ENCODE results near the gene PLCG2. TPM values are rescaled to one million over a fixed set of nuclear protein-coding genes. Genes with fewer than 3 reads are reported as not detected.
A peak's percentile ranks its signal among the peaks of the same experiment; 100 is the strongest.

The PLCG2 gene
- total RNA-seq, 4 donors from 2014 or later, result 30.5 to 243 (median 56.2) TPM

- Histone ChIP-seq H3K9me3 (no peaks in the 10 kb centered on the region), H3K36me3 (no peaks in the 10 kb centered on the region), H3K27me3 (no peaks in the 10 kb centered on the region), H3K27ac (no peak overlapping the region), H3K4me3 (no peak overlapping the region), H3K4me1 (no peaks in the 10 kb centered on the region)
- DNase-seq, result no peak
- no peak for TF ChIP-seq CTCF (IDR thresholded peaks at IDR 0.05)
- TF ChIP-seq POLR2A (IDR thresholded peaks at IDR 0.05), result no peak
These were observed 103.5 kb downstream of the PLCG2 start for GRCh38 chr16:81882559-81882958.

GRCh38 chr16:81883235-81883634, 104.1 kb downstream of the PLCG2 start:
- Histone ChIP-seq H3K4me3 (no peak overlapping the region), H3K9me3 (no peaks in the 10 kb centered on the region), H3K27ac (no peak overlapping the region), H3K4me1 (no peaks in the 10 kb centered on the region), H3K27me3 (no peaks in the 10 kb centered on the region), H3K36me3 (no peaks in the 10 kb centered on the region)
- TF ChIP-seq POLR2A (IDR thresholded peaks at IDR 0.05), result no peak
- TF ChIP-seq CTCF (IDR thresholded peaks at IDR 0.05), result no peak
- no peak for DNase-seq

GRCh38 chr16:81885976-81886586, 107.0 kb downstream of the PLCG2 start:
- TF ChIP-seq CTCF (IDR thresholded peaks at IDR 0.05) (peak; percentile 23 to 63 (median 54)), POLR2A (IDR thresholded peaks at IDR 0.05) (no peak)
- peak in 1 of 3 donors; percentile 64 for DNase-seq
- H3K4me1 ChIP-seq, result no peaks in the 10 kb centered on the region
- no peaks in the 10 kb centered on the region for H3K36me3 ChIP-seq
- no peak overlapping the region for H3K4me3 ChIP-seq
- no peak overlapping the region for H3K27ac ChIP-seq
- H3K9me3 ChIP-seq, result no peaks in the 10 kb centered on the region
- no peaks in the 10 kb centered on the region for H3K27me3 ChIP-seq

GRCh38 chr16:81888520-81889394, 109.7 kb downstream of the PLCG2 start:
- H3K27ac ChIP-seq, result no peak overlapping the region
- H3K9me3 ChIP-seq, result no peaks in the 10 kb centered on the region
- H3K4me1 ChIP-seq, result no peaks in the 10 kb centered on the region
- DNase-seq, result no peak
- H3K27me3 ChIP-seq, result no peaks in the 10 kb centered on the region
- peaks cover 0 to 4% (median 0%) of the 10 kb centered on the region in 3 donors for H3K36me3 ChIP-seq
- TF ChIP-seq POLR2A (IDR thresholded peaks at IDR 0.05), result no peak
- no peak for TF ChIP-seq CTCF (IDR thresholded peaks at IDR 0.05)
- H3K4me3 ChIP-seq, result no peak overlapping the region

- TF ChIP-seq CTCF (IDR thresholded peaks at IDR 0.05) (no peak), POLR2A (IDR thresholded peaks at IDR 0.05) (no peak)
These were observed 112.8 kb downstream of the PLCG2 start for GRCh38 chr16:81891736-81892364.

More at GRCh38 chr16:81891736-81892364, 112.8 kb downstream of the PLCG2 start:
- Histone ChIP-seq H3K4me1 (no peaks in the 10 kb centered on the region), H3K9me3 (no peaks in the 10 kb centered on the region), H3K27ac (no peak overlapping the region), H3K27me3 (no peaks in the 10 kb centered on the region), H3K36me3 (peaks cover 0 to 10% (median 0%) of the 10 kb centered on the region in 3 donors), H3K4me3 (no peak overlapping the region)
- no peak for DNase-seq

Measured in Peyer's patch (tissue), 4 donors.